CD4-positive, alpha-beta T cell treated with Interleukin-12 subunit alpha and Interleukin-12 subunit beta, for 1 hour (primary cell): ENCODE results near the gene DNAH10.
A peak's percentile ranks its signal among the peaks of the same experiment; 100 is the strongest.
"Not testable (repeated sequence)": the region's sequence is repeated elsewhere in the genome, so short reads cannot be mapped to it uniquely, and the experiment has no call there.

Experiments
- DNase-seq: peaks from one replicate; pipeline ENCODE4 v3.0.0-alpha.2; 2020

The DNAH10 gene

DNA sequence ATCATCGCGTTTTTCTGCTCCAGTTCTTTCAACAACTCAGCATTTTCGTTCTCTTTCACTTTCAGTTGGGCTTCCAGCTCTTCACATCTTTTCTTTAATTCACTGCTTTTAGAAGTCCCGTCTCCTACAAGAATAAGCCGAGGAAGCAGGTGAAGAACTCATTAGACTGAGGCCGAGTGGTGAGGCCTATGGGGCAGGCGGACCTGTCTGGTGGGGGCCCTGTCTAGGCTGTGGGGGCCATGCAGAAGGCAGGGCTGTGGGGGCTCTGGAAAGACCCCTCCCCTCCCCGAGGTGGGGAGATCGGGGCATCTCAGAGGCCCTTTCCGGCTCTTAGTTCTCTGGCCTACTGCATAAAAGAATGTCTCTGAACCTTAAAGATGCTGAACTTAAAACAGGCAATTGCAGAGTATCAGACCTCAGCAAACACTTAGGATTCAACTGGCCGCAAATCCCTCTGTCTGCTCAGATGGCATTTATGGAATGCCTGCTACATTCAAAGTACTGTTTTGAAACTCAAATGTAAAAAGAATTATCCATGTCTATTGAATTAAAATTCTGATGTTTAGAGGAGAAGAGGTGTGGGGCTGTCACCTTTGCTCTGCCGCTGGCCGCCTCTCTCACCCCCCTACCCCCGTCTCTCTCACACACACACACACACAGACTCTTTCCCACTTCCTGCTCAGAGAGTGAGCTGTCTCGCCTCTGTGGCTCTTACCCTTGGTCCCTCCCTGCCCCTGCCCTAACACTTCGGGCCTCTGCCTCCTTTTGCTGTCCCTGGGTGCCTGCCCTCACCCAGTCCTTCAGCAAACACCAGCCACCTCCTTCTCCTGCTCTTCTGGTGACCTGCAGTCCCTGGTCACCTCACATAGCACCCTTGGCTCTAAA is 175.8 kb downstream of the DNAH10 start:
- peak; percentile 69 for DNase-seq

DNA sequence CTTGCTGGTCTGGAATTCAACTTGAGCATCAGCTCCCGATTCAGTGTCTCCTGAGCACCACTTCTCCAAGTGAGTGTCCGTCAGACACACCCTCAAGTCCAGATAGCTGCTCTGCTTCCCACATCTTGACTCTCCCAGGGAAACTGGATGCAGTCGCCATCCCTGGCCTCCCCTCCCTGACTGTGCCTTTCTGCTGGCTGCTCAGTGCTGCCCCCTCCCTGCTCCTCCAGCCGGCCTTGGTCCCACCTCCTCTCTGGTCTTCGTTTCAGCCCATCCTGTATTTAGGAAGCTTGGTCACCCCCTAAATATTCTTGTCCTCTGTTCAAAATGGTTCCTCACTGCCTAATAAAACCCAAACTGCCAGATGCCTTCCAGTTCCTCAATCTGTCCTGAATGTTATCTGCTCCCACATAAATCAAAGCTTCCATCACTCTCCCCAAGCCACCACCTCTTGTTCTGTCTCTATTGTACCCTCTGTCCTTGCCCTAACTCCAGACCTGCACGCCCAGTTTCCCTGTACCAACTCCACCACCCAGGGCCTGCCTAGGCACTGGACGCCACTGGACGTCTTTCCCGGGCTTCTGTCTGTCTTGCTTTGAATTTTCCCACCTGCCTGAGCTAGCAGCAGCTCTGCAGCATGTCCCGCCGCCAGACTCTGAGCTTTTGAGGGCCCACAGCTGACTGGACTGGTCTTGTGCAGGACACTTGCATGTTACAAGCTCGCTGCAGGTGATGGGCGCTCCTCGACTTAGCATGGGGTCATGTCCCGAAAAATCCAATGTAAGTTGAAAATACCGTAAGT is 176.8 kb downstream of the DNAH10 start:
- DNase-seq, result peak; percentile 3

DNA sequence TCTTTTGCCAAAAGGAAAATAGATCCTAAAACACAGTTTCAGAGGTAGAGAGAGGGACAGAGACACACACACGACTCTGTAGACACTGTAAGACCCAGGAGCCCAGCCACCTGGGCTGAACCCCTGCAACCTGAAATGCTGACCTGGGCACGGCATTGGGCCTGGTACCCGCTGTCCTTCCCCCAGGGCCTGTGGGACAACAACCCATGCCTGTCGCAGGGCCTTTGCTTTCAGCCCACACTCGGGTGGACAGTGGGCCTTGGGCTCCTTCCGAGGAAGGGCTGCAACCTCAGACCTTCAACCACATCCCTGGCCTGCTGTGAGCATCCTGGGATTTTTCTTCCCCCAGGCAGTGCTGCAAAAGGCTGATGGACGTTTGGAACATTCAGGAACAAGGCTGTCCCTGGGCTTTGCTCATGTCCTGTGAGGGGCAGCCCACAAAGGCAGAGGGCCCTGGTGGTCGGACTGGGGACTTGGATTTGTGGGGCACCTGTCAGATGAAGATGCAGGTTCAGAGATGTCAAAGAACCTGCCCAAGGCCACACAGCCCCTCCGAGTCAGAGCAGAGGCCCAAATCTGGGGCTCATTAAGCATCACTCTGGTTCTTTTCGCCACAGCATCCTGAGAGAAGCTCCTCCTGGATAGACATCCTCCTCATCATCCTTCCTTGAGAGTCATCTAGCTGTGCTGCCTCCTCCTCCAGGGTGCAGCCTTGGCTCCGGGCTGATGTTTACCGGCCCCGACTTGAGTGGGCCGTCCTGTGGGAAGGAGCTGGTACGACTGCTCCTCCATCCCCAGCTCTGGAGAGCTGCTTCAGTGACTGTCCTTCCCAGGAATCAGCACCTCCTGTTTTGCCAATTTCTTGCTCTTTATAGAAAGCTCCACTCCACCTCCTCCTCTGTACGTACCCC is 177.9 kb downstream of the DNAH10 start:
- no peak for DNase-seq

DNA sequence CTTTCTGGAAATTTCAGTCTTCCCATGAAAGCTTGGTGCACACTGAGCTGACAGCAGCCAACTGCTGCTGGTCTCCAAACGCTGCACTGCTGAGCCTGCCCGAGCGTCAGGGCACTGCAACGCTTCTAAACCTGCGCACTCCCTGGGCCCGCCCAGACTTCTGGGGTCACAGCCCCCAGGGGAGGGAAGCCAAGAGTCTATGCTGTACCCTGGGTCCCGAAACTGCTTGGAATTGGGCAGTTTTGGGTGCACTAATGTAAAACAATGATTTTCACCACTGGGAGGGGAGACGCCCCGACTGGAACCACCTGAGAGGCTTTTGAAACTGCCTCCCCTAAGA is 178.5 kb downstream of the DNAH10 start:
- DNase-seq, result no peak

DNA sequence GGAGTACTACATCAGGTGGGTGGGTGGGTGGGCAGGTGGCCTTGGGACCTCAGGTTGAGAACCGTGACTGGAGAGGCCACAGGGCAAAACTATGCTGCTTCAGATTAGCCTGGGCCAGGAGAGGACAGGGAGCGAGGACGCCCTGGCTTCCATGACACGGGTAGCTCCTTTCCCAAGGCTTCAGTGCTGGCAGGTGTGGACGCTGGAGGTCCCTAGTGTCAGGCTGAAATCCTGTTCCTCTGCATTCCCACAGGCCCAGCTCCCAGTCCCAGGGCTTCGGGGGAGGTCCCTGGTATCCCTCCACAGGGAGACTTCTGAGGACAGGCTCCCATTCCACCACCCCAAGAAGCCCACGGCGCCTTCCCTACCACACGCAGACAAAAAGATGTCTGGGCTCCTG is 178.9 kb downstream of the DNAH10 start:
- no peak for DNase-seq

DNA sequence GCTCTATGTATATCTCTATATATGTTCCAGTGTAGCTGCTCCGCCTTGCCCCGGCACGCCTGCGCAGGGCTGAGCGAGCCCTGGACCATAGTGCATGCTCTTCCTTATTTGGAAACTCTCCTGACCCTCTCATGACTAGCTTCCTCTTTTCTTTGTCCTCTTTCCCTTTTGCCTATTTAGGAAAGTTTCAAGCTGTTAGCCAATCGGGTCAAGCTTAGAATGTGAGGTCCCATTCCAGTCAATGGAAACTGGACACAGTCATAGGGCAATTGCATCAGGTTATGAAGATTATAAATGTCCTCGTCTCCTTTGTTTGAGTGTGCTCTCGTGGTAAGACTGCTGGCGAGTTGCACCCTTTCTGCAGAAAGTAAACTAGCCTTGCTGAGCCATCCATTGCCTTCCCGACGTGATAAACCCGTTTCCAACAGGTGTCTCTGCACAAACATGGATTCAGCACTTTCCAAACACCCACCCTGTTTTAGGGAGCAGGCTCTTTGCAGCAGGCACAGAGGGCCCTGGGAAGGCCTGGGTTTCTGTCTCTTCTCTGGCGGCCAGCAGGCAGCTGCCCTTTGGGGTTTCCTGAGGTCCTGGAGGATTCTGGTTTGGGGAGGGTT is 179.6 kb downstream of the DNAH10 start:
- no peak for DNase-seq

DNA sequence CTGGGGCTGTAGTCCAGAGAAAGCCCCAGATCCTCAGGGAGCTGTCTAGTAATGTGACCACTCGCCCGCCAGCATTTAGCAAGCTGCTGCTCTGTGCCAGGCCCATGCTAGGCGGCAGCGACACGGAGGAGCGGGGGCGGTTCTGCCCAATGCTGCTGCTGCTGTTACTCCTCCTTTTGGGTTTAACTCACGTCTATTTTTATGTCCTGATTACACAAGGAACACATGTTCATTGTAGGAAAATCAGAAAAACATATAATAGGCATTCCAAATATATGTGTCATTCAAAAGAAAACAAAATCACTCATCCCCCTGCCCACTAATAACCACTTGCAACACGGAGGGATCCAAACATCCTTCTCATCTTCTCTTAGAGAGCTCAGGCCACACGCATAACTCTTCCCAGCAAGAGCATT is 180.1 kb downstream of the DNAH10 start:
- DNase-seq, result no peak

DNA sequence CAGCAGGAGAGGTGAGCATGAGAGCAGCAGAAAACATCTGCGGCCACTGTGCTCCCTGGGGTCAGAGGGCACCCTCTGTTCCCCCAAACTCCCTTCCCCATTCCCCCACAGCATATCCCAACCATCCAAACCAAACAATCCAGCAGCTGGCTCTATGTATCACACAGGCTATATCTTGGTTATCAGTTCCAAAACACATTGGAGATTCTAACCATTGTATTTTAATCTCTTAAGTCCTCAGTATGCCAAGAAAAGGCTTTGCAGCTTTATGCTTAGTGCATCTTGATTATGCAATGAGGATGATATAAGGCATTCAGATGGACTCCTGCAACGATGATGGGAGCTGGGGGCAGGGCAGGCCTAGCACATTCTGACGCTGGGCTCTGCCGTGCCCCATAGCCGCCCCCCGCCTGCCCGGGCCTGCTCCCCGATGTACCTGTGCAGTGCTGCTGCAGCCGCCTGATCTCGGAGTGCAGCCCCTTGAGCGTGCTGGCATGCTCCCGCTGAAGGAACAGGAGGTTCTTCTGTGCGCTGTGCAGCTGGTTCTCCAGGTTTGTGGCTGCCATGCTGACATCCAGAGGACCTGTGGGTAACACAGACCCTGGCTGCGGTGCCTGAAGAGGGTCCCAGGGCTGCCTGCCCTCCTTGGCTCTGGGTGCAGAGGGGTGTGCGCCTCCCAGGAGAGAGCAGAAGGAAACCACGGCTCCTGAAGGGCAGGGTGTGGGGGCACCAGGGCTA is 181.0 kb downstream of the DNAH10 start:
- no peak for DNase-seq

DNA sequence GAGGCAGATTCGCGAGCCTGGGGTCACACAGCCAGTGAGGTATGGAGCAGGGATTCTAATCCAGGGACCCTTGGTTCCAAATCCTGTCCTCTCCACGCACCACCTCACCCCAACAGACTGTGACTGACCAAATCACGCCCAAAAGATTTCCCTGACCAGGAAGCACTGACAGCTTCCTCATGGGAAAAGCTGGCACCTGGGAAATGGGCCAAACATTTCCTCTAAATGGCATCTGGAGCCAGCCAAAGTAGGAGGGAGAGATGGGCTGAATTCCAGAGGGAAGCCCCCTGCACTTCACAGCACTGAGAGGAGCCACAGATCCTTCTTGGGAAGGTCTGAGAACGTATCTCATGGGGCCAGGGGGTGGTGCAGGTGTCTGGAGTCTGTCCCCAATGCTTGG is 181.7 kb downstream of the DNAH10 start:
- DNase-seq, result no peak

DNA sequence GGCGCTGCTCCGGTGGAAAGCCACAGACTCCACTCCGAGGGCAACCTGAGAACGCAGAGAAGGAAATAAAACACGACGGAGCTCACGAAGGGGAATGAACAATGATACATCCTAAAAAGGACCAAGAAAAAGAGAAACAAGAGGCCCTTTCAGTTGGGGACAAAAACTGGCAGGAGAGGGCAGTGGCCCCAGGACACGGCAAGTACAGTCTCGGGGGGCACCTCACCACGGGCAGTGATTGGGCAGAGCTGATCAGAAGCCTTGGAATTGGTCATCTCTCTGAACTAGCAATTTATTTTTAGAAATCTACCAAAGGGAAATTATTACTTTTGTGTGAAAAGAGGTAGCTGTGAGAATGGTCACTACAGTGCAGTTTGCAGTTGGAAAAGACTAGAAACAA is 182.6 kb downstream of the DNAH10 start:
- no peak for DNase-seq

DNA sequence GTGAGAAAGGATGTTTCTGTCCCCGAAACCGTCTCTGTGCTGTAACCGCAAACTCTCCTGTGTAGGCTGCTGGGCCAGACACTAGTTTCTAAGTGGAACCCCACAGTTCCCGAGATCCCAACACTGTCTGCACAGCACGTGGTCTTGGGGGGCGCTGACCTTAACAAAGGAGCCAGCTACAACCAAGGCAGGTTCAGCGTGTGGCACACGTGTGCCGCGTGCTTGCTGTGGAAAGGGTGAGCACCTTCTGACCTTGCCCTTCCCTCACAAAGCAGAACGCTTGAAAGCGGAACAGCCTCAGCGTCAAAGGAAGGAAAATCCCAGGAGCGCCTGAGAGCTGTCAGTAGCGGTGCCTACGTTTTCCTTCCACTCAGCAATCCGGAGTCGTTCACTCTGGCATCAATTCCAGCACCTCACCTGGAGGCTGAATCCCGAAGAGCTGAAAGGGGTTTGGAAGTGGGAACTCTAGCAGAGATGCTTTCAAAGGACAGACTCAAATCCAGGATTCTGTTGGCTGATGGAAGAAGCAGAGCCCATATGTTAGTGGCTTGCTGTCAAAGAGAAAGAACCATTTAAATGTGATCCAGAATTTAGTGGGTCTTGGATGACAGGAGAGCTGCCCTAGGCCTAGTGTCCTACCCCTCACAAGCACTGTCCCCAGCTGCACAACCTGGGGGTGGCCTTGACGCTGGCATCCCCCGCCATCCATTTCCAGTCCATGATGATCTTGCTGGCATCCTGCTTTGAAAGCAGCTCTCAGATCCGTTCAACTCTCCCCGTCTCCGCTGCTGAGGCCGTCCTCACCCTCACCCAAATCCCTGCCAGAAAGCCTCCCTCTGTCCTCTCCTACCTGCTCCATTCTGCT is 183.4 kb downstream of the DNAH10 start:
- DNase-seq, result no peak

DNA sequence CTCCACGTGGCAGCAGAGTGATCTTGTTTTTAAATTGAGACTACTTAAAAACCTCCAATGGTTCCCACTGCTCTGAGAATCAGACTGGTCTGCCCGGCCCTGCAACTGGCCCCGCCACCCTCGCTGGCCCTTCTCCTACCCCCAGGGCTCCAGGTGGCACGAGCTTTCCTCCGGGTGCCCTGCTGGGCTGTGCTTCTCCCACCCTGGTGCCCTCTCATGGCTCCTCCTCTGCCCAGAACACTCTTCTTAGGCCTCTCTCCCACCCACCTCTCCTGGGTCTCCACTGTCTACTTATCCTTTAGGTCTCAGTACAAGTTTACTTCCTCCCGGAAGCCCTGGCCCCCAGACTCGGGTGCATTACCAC is 184.0 kb downstream of the DNAH10 start:
- DNase-seq, result no peak

DNA sequence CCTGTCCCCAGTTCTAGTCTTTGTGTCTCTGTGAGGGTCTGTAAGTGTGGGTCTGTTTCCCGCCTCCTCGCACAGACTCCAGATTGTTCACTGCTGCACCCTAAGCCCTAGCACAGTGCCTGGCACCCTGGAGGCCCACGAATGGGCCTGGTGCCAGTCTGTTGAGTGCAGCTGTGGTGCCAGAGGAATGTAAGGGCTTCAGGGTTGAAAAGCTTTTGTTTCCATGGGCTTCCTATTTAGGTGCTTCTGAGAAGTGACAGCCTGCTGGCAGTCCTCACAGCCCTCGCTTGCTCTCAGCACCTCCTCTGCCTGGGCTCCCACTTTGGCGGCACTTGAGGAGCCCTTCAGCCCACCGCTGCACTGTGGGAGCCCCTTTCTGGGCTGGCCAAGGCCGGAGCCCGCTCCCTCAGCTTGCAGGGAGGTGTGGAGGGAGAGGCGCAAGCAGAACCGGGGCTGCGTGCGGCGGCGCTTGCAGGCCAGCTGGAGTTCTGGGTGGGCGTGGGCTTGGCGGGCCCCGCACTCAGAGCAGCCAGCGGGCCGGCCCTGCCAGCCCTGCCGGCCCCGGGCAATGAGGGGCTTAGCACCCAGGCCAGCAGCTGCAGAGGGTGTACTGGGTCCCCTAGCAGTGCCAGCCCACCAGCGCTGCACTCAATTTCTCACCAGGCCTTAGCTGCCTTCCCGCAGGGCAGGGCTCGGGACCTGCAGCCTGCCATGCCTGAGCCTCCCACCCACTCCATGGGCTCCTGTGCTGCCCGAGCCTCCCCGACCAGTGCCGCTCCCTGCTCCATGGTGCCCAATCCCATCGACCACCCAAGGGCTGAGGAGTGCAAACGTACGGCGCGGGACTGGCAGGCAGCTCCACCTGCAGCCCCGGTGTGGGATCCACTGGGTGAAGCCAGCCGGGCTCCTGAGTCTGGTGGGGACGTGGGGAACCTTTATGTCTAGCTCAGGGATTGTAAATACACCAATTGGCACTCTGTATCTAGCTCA is 184.7 kb downstream of the DNAH10 start:
- DNase-seq, result not testable (repeated sequence)

DNA sequence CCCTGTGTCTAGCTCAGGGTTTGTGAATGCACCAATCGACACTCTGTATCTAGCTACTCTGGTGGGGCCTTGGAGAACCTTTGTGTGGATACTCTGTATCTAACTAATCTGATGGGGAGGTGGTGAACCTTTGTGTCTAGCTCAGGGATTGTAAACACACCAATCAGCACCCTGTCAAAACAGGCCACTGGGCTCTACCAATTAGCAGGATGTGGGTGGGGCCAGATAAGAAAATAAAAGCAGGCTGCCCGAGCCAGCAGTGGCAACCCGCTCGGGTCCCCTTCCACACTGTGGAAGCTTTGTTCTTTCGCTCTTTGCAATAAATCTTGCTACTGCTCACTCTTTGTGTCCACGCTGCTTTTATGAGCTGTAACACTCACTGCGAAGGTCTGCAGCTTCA is 185.4 kb downstream of the DNAH10 start:
- DNase-seq, result not testable (repeated sequence)

DNA sequence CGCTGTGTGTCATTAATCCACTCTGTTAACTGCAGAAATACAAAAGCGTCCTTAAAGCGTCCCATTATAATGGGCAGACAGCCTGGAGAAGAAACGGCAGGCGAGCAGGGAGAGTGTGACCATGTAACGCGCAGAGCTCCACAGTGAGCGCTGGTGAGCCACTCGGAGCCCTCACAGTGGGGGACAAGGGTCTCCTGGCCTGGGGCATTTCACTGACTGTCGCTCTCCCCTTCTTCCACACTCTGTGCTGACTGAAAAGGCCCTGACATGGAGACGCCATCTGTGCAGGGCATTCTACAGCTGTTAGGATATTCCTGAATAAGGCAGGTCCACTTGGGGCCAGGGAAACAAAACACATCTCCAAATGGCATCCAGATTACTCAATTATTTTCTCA is 186.3 kb downstream of the DNAH10 start:
- DNase-seq, result no peak

DNA sequence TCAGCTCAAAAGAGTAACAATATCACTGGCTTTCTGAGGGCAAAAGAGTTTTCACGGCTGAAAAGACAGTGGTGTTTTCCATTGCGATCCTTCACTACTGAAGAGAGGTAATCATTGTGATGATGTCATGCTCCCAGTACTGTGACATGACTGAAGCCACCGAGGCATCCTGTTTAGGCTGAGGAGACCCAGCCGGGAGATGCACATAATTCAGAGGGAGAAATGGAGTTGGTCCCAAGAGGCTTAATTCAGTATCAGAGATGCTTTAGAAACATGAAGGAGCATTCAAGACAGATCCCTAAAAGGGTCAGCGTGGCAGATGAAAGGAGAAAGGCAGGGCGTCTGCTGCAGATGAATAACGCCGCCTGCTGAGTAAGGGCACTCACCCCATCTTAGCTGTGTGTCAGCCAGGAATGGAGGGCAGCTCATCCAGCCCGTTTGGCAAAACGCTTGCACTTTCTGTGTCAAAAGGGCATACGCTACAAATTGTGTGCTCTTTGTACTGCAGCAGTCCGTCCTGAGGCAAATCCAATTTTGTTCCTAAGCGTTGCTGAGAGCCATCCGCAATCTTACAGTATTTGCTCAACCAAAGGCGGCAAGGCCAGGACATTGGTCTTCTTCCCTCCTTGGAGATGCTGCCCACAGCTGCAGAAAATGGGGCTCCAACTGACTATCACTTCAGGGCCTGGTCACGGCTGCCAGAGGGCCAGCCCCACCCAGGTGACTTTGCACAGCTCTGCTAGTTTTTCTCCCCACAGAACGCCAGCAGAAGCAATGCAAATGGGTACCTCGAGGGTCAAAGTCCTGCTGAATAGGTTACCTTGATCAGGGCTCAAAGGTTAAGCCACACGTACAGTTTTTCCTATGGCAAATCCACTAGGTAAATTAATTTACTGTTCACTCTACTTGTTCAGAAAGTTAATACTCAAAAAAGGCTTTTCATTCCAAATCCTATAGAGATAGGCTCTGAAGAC is 187.0 kb downstream of the DNAH10 start:
- DNase-seq, result no peak

DNA sequence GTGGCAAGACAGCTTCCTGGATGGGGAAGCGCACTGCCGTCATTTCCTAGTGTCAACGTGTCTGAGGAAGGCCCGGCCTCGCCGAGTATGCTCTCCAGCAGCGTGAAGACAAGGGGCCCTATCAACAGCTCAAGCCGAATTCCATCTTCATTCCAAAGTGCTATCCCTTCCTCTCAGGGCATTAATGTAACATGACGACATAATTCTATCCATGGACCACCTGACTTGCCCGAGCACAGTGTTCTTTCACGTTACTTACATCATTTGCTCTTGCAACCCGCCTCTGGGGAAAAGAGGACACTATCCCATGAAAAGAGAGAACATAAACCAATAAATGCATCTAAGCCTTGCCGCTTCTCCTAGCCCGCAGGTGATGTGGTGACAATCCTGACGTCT is 187.7 kb downstream of the DNAH10 start:
- DNase-seq, result no peak
